NB4 (cell line): ENCODE measurements around the gene KRTAP10-5.

ENCODE experiments used
- CTCF ChIP-seq: IDR thresholded peaks from one replicate; pipeline ENCODE4 v1.5.1; 2012; ENCODE audit warnings: low read depth, low read length
- MAX ChIP-seq: IDR thresholded peaks from 2 replicates; pipeline ENCODE4 v1.6.1; 2011; ENCODE audit warnings: low read depth, low read length
- MYC ChIP-seq: IDR thresholded peaks from 2 replicates; pipeline ENCODE4 v1.6.1; 2011; ENCODE audit warnings: low read depth, low read length
- POLR2A ChIP-seq: IDR thresholded peaks from 2 replicates; pipeline ENCODE4 v1.6.1; 2011; ENCODE audit warnings: mild to moderate bottlenecking; ENCODE audit not compliant: insufficient read length; ENCODE audit errors: extremely low read depth

- TF ChIP-seq CTCF (no peak), MYC (no peak), POLR2A (no peak), MAX (no peak)
Observed at GRCh38 chr21:44566403-44566802, 14.0 kb downstream of the KRTAP10-5 start.
